ENCODE data around the gene SSBP1. TPM values are rescaled to one million over a fixed set of nuclear protein-coding genes. Genes with fewer than 3 reads are reported as not detected.

Gene SSBP1
- total RNA-seq, 1 experiment from 2014 or later: 364 TPM

GRCh38 chr7:141704741-141705140 lies 33.4 kb upstream of the SSBP1 start:
- in situ Hi-C loops (cut with HindIII; ENCODE audit: low pct_unique_long_range_greater_than_20kb, low sequenced_read_pairs): no loop called here
- DNase-seq (ENCODE audit: low read depth, low spot score): no peak

DNA sequence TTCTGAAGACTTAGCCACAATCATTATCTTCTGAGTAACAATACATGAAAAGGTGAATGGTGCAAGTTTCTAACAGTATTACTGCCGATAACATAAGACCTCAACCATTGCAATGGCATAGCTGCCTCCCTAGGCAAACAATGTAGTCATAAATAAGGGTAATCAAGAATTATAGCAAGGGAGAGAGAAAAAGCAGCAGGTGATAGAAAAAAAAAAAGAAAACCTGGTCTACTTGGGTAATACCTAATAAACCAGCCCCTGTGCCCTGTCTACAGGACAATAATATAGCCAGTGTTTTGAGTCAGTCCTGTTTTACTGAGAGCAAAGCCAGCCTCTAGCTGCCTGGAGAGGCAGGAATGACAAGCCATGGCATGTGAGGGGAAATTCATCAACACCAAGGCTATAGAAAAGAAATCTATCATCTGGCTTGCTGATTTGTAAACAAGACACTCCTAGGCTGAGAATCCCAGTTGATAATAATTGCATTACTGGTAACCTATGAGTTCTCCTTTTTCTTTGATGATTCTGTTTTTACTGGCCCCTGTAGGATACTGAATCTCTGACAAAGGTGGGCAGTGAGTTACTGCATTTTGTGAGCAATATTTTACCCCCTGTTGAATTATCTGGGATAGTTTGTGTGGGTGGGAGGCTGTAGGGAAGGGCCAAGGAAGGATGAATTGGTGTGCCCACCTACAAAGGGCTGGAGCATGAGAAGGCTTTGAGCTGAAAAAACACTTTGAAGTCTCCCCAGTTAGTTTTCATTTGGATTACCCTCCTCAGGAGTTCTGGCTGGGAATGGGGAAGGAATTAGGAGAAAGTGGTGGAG lies 31.7 kb upstream of the SSBP1 start:
- DNase-seq (ENCODE audit: low read depth, low spot score): no peak
- in situ Hi-C loops (cut with HindIII; ENCODE audit: low pct_unique_long_range_greater_than_20kb, low sequenced_read_pairs): no loop called here

DNA sequence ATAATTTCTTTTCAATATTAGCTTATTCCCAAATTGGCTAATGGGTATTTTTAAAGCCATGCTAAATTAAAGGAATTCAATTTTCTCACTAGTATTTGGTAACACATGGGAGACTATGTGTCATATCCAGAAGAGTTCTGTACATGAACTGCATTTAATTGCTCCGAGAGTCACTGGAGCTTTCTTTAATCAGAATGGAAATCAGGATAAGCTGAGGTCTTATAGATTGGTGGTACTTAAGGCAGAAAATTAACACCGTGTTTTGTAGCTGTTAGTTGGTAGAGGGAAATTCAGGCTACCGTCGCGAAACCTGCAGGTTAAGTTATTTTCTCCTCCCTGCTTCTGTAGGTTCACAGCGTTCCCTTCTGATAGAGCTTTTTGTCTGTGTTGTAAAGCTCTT lies 29.8 kb upstream of the SSBP1 start, which contains the start of gene WEE2:
Gene WEE2, plus strand, starts transcription at position 3 of the 400 bp plus-strand sequence. CDS start 406 bp downstream, outside the sequence.
- DNase-seq (ENCODE audit: low read depth, low spot score): no peak
- in situ Hi-C loops (cut with HindIII; ENCODE audit: low pct_unique_long_range_greater_than_20kb, low sequenced_read_pairs): no loop called here

DNA sequence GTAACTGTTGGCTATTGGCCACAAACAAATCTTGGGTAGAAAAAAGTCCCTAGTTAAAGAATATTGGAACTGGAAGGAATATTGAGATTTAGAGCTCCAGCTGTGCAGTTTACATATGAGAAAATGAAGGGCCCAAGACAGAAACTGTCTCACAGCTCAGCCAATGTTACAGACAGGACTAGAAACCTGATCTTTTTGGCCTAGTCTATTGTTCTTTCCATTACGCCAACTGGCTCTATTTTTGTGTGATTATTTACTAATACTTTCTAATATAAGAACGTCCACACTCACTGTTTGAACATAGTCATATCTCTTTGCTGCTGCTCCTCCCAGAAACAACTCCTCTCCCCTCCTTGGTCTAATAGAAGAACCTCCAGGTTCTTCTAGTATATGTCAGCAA lies 28.8 kb upstream of the SSBP1 start:
- DNase-seq (ENCODE audit: low read depth, low spot score): no peak
- in situ Hi-C loops (cut with HindIII; ENCODE audit: low pct_unique_long_range_greater_than_20kb, low sequenced_read_pairs): no loop called here

DNA sequence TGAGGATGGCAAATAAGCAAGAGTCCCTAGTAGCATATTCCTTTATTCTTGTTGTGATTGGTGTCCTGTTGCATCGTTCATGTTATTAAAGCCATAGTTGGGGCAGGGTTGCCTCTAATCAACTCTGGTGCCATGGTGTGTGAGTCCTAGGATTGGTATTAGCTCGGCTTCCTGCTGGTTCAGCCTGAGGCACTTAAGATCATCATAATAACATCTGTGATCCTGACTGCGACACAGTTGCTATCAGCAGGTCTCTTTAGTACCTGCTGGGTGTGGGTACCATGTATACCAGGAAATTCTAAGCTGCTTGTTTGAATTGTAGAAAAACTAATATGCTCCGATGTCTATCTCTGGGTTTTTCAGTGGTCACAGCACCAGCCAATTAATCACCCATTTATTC lies 28.4 kb upstream of the SSBP1 start:
- DNase-seq (ENCODE audit: low read depth, low spot score): no peak
- in situ Hi-C loops (cut with HindIII; ENCODE audit: low pct_unique_long_range_greater_than_20kb, low sequenced_read_pairs): no loop called here

DNA sequence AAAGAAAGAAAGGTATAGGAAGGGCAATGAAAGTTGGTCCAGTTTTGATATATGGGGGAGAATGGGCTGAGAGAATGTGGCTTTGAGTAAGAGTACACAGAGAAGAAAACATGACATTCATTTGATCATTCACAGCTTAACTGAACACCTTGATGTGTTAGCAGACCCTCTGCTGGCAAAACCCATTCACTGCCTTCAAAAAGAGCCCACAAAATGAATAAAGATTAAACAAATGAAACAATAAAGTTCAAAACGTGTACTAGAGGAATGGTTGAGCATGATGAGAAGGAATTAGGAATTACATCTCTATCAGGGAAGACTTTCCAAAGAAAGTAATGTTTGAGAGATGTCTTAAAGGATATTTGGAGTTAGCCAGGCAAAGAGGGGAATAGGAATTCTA lies 27.9 kb upstream of the SSBP1 start:
- in situ Hi-C loops (cut with HindIII; ENCODE audit: low pct_unique_long_range_greater_than_20kb, low sequenced_read_pairs): no loop called here
- DNase-seq (ENCODE audit: low read depth, low spot score): peak; percentile 13

GRCh38 chr7:141712603-141713255 lies 25.4 kb upstream of the SSBP1 start:
- DNase-seq (ENCODE audit: low read depth, low spot score): no peak
- in situ Hi-C loops (cut with HindIII; ENCODE audit: low pct_unique_long_range_greater_than_20kb, low sequenced_read_pairs): no loop called here

GRCh38 chr7:141713890-141714289 lies 24.3 kb upstream of the SSBP1 start:
- DNase-seq (ENCODE audit: low read depth, low spot score): no peak
- in situ Hi-C loops (cut with HindIII; ENCODE audit: low pct_unique_long_range_greater_than_20kb, low sequenced_read_pairs): no loop called here

DNA sequence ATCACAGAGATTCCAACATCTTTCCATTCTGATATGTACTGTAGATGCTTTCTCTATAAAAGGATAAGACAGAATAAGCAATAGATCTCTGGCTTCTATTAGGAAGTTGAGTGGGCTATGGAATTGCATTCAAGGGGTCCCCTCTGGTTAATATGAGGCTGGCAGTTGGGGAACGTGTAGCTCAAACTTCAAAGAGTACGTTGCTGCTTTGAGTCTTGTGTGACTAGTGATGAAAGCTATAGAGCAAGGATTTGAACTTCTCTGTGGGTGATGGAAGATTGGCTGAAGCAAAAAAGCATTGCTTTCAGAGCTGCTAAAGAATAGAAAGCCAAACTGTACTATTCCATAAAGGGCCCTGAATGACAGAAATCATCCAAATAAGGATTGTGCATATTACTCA lies 23.6 kb upstream of the SSBP1 start:
- in situ Hi-C loops (cut with HindIII; ENCODE audit: low pct_unique_long_range_greater_than_20kb, low sequenced_read_pairs): no loop called here
- DNase-seq (ENCODE audit: low read depth, low spot score): no peak

GRCh38 chr7:141715018-141715417 lies 23.1 kb upstream of the SSBP1 start:
- in situ Hi-C loops (cut with HindIII; ENCODE audit: low pct_unique_long_range_greater_than_20kb, low sequenced_read_pairs): no loop called here
- no peak for DNase-seq (ENCODE audit: low read depth, low spot score)

DNA sequence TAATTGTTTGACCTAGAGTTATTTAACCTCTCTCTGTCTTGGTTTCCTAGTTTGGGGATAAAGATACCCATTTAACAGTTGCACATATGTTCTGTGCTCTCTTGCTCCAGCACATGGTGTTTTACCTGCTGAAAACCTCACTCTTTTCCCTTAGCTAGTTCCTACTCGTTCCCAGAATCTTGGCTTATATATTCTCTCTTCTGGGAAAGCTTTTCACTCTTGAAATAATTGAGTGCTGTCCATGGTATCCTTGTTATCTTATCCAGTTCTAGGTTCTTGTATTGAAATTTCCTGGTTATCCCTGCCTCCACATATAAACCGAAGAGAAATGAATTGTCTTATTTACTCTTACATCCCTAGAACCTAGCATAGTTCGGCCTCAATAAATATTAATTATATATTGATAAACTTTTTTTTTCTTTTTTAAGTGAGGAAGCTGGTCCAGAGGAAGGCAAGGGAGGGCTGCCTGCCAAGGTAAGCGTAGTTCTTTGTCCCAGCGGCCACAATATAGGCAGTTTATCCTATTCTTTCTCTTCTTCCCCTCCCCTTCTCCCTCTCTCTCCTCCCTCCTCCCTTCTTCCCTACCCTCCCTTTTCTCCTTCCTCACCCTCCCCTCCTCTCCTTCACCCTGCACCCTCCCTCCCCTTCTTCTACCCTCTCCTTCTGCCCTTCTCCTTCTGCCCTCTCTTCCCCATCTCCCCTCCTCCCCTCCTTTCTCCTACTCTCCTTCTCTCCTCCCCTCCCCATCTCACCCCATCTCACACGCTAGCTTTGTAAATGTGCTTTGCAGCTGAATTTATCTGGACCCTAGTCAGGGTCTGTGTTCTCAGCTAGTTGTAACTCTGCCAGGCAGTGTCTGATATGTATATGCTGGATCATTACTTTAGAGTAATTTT lies 22.1 kb upstream of the SSBP1 start:
- no peak for DNase-seq (ENCODE audit: low read depth, low spot score)
- in situ Hi-C loops (cut with HindIII; ENCODE audit: low pct_unique_long_range_greater_than_20kb, low sequenced_read_pairs): no loop called here

- in situ Hi-C loops (cut with HindIII; ENCODE audit: low pct_unique_long_range_greater_than_20kb, low sequenced_read_pairs): no loop called here
- no peak for DNase-seq (ENCODE audit: low read depth, low spot score)
These were observed 20.7 kb upstream of the SSBP1 start for GRCh38 chr7:141717450-141717849.

- in situ Hi-C loops (cut with HindIII; ENCODE audit: low pct_unique_long_range_greater_than_20kb, low sequenced_read_pairs): no loop called here
- DNase-seq (ENCODE audit: low read depth, low spot score): no peak
These were observed 15.6 kb upstream of the SSBP1 start for GRCh38 chr7:141722529-141722928.

DNA sequence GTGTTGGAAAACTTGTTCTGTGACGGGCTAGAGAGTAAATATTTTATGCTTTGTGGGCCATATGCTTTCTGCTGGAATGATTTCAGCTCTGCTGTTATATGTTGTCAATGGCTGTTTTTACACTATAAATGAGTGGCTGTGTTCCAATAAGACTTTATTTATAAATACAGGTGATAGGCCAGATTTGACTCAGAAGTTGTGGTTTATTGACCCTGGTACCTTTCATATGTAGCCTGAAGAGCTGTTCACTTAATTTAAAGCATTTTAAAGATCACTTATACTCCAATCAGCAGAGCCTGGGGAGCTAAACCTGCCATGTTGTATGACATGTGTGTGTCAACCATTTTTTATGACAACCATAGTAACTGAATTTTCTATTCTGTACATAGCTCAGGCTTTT lies 9.1 kb upstream of the SSBP1 start:
- no peak for DNase-seq (ENCODE audit: low read depth, low spot score)
- in situ Hi-C loops (cut with HindIII; ENCODE audit: low pct_unique_long_range_greater_than_20kb, low sequenced_read_pairs): no loop called here

DNA sequence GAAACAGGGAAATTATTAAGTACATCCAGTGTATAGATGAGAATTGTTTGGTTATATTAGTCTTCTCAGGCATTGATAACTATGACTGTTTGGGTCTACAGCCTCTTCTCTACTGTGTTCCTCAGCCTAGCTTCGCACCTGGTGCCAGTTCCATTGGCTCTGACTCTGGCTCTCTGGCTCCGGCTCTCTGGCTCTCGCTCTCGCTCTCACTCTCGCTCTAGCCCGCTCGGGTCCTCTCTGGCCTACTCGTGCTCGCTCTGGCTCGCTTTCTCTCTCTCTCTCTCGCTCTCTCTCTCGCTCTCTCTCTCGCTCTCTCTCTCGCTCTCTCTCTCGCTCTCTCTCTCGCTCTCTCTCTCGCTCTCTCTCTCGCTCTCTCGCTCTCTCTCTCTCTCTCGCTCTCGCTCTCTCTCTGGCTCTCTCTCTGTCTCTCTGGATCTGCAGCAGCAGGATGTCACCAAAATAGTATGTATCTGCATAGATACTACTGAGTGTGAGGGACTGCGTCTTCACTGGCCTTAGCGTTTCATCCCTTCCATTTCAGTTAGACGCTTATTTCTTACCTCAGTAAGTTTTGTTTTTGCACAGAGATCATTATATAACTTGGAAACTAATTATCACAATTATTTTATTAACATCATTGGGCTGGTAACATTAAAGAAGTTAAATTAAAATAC lies 6.5 kb upstream of the SSBP1 start:
- in situ Hi-C loops (cut with HindIII; ENCODE audit: low pct_unique_long_range_greater_than_20kb, low sequenced_read_pairs): no loop called here
- no peak for DNase-seq (ENCODE audit: low read depth, low spot score)

GRCh38 chr7:141737118-141737835 lies 881 bp upstream of the SSBP1 start:
- peak; percentile 34 for DNase-seq (ENCODE audit: low read depth, low spot score)
- in situ Hi-C loops (cut with HindIII; ENCODE audit: low pct_unique_long_range_greater_than_20kb, low sequenced_read_pairs): no loop called here

DNA sequence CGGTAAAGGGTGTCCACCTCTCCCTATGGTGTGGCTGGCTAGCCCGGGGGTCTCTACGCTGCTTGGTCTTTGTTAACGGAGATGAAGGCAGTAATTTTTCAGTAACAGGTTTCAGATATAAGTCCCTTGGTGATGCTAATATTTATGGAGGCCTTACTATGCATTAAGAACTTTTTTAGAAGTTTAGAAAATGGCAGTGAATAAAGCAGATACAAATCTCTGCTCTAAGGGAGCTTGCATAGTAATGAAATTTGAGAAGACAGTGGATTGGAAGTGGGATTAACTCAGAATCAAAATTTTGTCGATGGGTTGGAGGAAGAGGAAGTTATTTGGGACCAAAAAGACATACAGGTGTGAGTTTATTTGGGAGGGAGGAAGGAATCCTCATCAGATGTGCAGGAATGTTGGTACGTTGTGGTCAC lies 445 bp downstream of the SSBP1 start:
- in situ Hi-C loops (cut with HindIII; ENCODE audit: low pct_unique_long_range_greater_than_20kb, low sequenced_read_pairs): no loop called here
- DNase-seq (ENCODE audit: low read depth, low spot score): no peak
